Panc1 (cell line): ENCODE measurements around the gene CKAP2.

Experiments used
- POLR2AphosphoS5 ChIP-seq: IDR thresholded peaks from 2 replicates; pipeline ENCODE4 v1.6.1; 2012; ENCODE audit warnings: mild to moderate bottlenecking, low read depth, low read length, moderate library complexity
- SIN3A ChIP-seq: IDR thresholded peaks from 2 replicates; pipeline ENCODE4 v1.6.1; 2012; ENCODE audit warnings: low read depth, mild to moderate bottlenecking, low read length, moderate library complexity, borderline replicate concordance; ENCODE audit not compliant: insufficient read depth
- TCF7L2 ChIP-seq: IDR thresholded peaks from 2 replicates; pipeline ENCODE4 v1.6.1; 2011; ENCODE audit warnings: mild to moderate bottlenecking, low read depth, low read length, inconsistent platforms
- TF ChIP-seq, protein P1 (sequence below): fragments of 450-650 bp; IDR thresholded peaks from 2 replicates; pipeline ENCODE4 v1.5.1; 2017; ENCODE audit warnings: mild to moderate bottlenecking
- TF ChIP-seq, protein P2 (sequence below), 2 experiments: IDR thresholded peaks; 2 replicates each; pipeline ENCODE4 v1.6.1; 2011 to 2012; ENCODE audit warnings: low read depth in 2 of 2, control low read depth in 1 of 2, low read length in 1 of 2, mild to moderate bottlenecking in 1 of 2, moderate library complexity in 1 of 2; ENCODE audit not compliant: insufficient read depth in 1 of 2

- TF ChIP-seq, protein P1, sequence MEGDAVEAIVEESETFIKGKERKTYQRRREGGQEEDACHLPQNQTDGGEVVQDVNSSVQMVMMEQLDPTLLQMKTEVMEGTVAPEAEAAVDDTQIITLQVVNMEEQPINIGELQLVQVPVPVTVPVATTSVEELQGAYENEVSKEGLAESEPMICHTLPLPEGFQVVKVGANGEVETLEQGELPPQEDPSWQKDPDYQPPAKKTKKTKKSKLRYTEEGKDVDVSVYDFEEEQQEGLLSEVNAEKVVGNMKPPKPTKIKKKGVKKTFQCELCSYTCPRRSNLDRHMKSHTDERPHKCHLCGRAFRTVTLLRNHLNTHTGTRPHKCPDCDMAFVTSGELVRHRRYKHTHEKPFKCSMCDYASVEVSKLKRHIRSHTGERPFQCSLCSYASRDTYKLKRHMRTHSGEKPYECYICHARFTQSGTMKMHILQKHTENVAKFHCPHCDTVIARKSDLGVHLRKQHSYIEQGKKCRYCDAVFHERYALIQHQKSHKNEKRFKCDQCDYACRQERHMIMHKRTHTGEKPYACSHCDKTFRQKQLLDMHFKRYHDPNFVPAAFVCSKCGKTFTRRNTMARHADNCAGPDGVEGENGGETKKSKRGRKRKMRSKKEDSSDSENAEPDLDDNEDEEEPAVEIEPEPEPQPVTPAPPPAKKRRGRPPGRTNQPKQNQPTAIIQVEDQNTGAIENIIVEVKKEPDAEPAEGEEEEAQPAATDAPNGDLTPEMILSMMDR = no peak
- TF ChIP-seq, protein P2, sequence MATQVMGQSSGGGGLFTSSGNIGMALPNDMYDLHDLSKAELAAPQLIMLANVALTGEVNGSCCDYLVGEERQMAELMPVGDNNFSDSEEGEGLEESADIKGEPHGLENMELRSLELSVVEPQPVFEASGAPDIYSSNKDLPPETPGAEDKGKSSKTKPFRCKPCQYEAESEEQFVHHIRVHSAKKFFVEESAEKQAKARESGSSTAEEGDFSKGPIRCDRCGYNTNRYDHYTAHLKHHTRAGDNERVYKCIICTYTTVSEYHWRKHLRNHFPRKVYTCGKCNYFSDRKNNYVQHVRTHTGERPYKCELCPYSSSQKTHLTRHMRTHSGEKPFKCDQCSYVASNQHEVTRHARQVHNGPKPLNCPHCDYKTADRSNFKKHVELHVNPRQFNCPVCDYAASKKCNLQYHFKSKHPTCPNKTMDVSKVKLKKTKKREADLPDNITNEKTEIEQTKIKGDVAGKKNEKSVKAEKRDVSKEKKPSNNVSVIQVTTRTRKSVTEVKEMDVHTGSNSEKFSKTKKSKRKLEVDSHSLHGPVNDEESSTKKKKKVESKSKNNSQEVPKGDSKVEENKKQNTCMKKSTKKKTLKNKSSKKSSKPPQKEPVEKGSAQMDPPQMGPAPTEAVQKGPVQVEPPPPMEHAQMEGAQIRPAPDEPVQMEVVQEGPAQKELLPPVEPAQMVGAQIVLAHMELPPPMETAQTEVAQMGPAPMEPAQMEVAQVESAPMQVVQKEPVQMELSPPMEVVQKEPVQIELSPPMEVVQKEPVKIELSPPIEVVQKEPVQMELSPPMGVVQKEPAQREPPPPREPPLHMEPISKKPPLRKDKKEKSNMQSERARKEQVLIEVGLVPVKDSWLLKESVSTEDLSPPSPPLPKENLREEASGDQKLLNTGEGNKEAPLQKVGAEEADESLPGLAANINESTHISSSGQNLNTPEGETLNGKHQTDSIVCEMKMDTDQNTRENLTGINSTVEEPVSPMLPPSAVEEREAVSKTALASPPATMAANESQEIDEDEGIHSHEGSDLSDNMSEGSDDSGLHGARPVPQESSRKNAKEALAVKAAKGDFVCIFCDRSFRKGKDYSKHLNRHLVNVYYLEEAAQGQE (IDR thresholded peaks at IDR 0.05; ENCODE audit: insufficient read depth in 1 of 2, low read depth in 2 of 2, low read length in 1 of 2) = no peak
- TF ChIP-seq POLR2AphosphoS5 = no peak
- TF ChIP-seq SIN3A = no peak
- no peak for TF ChIP-seq TCF7L2
These were observed 34.1 kb upstream of the CKAP2 start for GRCh38 chr13:52421216-52421615.
